ENCODE results near the gene RHEB.
"Not testable (repeated sequence)": the region's sequence is repeated elsewhere in the genome, so short reads cannot be mapped to it uniquely, and the experiment has no call there.

- not testable (repeated sequence) for TF ChIP-seq CTCF (IDR thresholded peaks at IDR 0.05; ENCODE audit: low read depth, low read length); EZH2phosphoT487 (IDR thresholded peaks at IDR 0.05; ENCODE audit: low read depth)
These were observed 539 bp downstream of the RHEB start for GRCh38 chr7:151518947-151519764.
